SK-N-SH (cell line): ENCODE data around the gene AMPD2.

Experiments
- CTCF ChIP-seq: fragments of 200-600 bp; sonication (generic); IDR thresholded peaks from 2 replicates; pipeline ENCODE4 v1.6.1; 2017; ENCODE audit warnings: antibody characterized with exemption, mild to moderate bottlenecking, moderate library complexity
- TAF1 ChIP-seq: IDR thresholded peaks from 2 replicates; pipeline ENCODE4 v1.6.1; 2012; ENCODE audit warnings: low read depth, mild to moderate bottlenecking, low read length, moderate library complexity, borderline replicate concordance

GRCh38 chr1:109609881-109610280 lies 9.8 kb upstream of the AMPD2 start:
- TF ChIP-seq TAF1 (no peak), CTCF (no peak)
